GM18858 (cell line): ENCODE measurements around the gene PNPLA3.

ENCODE experiments used
- ATAC-seq: cut with Tn5 transposase; IDR thresholded peaks from one replicate; pipeline ENCODE4 v1.9.1; 2021; ENCODE audit not compliant: unreplicated experiment

PNPLA3 gene

DNA sequence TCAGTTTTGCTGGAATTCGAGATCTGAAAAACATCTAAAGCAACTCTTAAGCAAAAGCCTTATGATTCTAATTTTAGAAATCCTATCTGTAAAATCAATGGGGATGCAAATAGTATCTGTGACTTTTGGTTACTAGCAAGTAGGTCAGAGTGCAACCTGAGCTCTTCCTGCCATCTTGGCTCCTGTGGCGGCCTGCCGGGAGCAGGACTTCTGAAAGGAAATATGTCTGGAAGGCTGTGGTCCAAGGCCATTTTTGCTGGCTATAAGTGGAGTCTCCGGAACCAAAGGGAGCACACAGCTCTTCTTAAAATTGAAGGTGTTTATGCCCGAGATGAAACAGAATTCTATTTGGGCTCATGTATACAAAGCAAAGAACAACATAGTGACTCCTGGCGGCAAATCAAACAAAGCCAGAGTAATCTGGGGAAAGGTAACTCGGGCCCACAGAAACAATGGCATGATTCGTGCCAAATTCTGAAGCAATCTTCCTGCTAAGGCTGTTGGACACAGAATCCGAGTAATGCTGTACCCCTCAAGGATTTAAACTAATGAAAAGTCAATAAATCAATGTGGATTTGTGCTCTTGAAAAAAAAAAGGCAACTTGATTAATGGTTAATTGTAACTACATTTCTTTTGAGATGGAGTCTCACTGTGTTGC, 33.3 kb downstream of the PNPLA3 start:
- ATAC-seq: no peak

DNA sequence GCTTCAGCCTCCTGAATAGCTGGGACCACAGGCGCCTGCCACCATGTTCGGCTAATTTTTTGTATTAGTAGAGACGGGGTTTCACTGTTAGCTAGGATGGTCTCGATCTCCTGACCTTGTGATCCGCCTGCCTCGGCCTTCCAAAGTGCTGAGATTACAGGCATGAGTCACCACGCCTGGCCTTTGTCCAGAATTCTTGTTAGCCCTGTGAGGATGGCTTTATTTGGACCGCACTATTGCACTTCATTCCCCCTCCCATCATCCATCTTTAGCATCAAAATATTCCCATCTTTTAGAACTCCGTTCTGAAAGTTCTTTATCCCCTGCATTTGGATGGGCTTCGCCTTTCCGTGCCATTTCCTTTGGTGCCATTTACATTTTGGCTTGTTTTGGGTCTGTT, 34.3 kb downstream of the PNPLA3 start:
- ATAC-seq: no peak

DNA sequence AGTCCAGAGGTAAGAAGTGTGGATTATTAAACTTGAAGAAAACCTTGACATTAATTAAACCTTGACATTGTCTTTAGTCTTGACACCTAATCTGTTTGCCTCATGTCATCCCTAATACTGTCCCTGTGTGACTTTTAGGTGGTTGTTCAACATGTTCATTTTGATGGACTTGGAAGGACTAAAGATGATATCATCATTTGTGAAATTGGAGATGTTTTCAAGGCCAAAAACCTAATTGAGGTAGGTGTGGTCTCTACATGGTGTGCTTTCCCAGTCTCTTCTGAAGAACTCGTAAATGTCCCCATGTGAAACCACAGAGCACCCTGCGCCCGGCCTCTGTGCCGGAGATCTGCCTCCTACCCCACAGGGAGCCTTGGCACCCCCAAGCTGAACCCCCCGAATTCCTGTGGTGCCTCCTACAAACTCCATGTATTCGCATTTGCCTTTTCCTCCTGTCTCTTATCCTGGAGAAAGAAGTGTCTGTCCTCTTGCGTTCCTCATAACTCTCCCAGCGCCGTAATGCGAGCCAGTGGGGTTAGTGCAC, 40.8 kb downstream of the PNPLA3 start:
- ATAC-seq: no peak

DNA sequence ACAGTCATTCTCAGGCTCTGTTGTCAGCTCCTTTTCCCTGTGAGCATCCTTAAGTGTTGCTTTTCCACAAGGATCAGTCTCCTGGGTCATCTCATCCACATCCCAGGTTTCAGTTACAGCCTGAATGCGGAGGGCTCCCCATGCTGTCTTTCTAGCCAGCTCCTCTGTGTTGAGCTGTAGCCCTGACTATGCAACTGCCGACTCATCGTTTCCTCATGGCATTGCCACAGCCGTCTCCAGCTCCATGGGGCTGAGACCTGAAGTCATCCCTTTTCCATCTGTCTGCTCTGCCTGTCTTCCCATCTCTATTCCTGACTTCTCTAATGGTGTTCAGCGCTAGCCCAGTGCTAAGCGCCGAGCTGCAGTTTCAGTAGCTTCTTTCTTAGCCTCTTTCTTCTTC, 43.5 kb downstream of the PNPLA3 start:
- ATAC-seq: no peak

DNA sequence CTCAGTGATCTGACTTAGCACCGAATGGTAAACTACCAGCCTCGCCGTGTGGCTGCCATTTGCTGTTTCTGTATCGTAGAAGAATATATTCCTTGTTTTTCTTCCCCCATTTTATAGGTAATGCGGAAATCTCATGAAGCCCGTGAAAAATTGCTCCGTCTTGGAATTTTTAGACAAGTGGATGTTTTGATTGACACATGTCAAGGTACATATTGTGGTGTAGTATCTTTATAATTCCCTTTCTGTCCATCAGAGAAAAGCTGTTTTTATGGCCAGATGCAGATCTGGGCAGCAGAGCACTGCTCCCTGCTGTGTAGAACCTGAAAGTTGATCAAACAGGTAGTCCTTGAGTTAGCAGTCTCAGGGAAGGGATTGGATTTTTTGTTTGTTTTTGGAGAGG, 45.0 kb downstream of the PNPLA3 start:
- no peak for ATAC-seq

DNA sequence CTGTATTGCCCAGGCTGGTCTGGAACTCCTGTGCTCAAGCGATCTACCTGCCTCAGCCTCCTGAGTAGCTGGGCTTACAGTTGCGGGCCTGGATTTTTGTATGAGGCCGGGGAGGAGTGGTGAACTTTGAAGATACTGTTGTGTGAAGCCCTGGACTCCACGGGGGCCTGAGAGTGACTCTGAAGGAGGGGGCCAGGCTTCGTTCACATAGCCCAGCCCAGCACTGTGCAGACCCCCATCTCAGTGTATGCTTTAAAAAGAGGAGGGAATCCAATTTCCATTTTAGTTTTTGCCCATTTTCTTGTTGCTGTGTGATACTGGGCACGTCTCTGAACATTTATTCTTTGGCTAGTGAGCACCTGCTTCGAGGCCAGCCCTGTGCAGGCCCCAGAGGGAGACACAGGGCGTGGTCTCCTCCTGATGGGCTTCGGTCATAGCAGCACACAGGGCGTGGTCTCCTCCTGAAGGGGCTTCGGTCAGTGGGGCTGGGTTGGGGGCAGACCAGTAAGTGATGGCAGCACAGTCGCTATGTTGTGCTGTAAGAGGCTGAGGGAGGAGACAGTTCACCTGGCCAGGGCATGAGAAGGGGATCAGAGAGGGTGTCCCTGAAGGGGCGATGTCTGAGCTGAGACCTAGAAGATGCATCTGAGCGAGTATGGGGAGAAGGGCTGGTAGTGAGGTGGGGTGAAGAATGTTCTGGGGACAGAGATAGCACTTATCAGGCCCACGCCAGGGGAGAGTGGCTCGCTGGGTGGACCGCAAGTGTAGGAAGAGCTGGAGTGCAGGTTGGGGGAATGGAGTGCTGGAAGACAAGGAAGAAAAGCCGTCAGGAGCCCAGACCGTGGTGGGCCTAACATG, 45.6 kb downstream of the PNPLA3 start:
- no peak for ATAC-seq

DNA sequence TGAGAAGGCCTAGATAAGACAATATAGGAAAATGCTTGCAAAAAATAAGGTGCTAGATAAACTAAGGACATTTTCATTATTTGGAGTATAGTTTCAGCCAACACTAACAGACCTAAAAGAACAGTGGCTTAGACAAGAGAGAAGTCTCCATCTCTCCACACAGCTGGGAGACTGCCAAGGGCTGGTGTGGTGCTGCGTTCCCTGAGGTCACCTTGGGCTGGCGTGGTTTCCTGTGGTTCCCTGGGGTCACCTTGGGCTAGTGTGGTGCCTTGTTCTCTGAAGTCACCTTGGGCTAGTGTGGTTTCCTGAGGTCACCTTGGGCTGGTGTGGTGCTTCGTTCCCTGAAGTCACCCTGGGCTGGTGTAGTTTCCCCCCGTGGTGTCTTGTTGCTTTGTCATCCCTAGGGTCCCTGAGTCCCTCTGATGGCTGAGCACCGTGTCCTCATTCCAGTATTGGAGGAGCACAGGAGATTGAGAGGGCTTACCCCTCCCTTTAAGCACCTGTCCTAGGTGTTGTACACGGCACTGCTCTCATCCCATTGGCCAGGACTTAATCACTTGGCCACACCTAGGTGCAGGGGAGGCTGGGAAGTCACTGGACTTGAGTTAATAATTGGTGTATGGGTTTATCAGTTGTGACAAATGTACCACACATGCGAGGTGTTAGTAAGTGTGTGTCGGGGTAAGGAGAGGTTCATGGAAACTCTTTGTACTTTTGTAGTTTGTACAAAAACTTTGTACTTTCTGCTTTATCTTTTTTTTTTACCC, 46.6 kb downstream of the PNPLA3 start:
- ATAC-seq: no peak

DNA sequence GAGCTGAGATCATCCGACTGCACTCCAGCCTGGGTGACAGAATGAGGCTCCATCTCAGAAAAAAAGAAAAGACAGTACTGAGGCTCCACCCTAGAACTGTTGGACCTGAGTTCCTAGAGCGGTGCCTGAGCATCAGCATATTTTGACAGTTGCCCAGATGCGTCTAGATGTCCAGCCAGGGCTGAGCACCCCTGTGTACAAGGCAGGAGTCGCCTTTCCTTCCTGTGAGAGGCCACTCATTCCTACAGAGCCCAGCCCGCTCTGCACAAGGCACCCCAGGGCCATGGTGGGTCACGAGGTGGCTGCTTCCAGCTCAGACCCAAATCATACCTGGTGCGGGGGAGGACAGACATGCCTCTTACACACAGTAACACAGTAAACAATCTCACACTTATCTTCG, 47.5 kb downstream of the PNPLA3 start:
- ATAC-seq: no peak

DNA sequence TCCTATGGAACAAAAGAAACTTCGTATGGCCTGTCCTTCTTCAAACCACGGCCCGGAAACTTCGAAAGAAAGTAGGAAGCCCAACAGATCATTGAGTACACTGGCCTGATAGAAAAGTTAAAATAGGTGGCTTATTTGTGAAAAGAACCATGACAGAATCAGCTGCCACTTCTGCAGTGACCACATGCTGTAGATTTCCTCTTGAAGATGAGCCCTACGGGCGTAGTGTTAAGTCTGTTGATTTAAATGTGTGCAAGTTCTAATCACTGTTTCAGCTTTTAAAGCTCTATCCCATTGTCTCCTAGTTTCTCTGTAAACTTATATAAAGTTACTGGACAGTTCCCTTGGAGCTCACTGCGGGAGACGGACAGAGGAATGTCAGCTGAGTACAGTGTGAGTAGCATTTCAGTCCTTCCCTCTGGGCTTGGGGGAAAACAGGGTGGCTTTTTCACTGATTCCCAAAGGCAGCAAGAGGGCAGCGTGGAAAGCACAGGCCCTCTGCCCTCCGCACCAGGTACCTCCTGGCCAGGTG, 49.4 kb downstream of the PNPLA3 start:
- ATAC-seq: no peak

DNA sequence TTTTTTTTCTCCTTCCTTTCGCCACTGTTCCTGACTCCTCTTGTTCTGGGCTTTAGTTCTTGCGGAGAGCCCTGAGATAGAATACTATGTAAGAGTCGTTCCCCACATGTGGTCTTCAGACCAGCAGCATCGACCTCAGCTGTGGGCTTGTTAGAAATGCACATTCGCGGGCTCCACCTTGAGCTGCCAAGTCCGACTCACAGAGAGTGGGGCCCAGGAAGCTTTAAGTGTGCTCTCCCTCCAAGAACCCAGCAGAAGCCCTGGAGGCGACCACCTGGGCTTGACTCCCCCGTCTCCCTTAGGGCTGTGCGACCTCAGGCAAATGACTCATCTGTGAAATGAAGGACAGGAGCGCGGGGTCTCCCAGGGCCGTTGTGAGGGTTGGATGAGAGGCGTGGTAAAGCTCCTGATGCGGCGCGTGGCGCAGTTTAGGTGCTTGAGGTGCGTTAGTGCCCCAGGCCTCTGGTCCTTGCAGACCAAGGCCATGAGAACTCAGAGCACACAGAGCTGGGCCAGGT, 50.5 kb downstream of the PNPLA3 start:
- ATAC-seq: no peak

DNA sequence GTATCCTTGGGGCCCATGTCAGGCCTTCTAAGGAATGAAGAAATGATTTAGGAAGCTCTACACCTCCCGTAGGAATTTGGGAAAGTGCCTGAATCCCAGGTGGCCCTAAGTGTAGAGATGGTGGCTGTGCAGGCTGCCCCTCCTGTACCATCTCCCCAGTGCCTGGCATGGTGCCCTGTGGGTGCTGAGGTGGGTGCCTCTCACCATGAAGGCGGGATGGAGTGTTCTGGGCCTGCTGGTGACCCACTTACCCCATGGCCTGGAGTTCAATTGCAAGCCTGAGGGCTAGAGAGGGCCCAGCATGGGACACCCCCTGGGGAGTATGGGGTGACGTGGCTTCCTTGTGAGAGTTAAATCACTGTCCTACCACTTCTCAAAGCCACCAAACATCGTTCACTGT, 51.4 kb downstream of the PNPLA3 start:
- no peak for ATAC-seq

DNA sequence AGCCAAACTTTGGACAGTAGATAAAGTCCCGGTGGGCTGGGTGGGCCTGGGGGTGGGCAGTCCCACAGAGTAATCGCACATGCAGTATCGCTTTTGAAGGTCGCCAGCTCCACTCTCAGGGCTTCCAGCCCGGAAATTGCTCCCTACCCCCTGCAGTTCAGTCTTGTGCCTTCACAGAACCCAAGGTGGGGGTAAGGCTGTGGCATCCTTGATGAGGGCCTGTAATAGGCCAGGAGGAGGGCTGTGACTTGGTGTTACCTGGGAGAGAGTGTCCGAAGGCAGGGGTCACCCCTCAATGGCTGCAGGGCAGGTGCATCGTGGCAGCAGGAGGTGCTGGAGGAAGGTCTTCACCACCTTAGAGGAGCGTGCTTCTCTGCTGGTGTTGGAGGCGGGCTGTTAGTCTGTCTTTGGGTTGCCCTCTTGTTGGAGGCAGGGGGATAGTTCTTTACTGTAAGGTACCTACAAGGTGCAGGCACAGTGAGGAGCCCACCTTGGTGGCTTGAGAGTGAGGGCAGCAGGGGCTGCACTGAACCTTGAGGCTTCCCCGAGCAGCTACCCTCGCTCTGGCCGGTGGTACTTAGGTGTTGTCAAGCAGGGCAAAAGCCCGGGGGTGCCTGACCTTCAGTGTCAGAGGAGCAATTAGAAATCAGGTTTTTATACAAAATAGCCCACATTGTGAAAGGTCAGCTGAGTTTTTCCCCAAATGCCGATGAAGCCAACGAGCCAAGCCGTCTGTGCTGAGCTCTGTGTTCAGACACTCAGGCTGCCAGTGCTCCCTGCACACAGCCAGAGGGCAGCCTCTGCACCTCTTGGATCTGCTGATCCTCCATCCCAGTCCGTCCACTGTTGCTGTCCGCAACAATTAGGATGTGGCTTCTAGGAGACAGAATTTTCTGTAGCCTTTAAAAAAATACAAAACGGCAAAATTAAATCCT, 53.5 kb downstream of the PNPLA3 start:
- ATAC-seq: no peak

DNA sequence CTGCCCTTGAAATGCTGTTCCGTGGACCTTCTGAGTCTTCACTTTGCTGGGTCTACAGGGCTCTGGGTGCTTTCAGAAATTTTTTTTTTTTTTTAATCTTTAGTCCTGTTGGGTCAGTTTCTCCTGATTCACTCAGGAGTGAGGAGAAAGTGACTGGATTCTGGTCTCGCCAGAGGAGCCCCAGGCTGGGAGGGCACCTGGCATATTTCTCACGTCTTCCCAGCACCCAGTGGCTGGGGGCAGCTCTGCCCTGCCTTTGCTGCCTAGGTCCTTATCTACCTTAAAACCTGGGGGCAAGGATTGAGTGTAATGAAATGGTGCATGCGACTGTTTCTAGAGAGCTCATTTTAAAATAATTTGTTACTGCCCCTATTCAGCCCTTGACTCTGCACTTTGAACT, 55.0 kb downstream of the PNPLA3 start:
- no peak for ATAC-seq

DNA sequence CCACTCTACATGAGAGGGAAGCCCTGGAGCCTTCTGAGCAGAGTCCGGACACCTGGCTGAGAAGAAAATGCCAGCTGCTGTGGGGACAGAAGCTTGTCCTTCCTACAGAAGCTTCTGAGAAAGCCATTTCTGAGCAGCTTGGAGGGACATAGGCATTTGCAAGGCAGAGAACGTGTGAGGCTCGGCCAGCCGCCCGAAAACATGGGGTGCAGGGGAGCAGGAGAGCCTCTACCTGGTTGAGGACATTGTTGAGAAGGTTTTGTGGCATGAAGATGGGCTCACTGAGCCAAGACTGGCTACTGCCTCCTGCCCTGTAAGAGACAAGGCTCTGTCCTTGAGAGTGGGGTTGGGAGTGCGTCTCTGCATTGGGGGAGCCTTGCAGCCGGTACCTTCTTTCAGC, 57.0 kb downstream of the PNPLA3 start:
- ATAC-seq: no peak

DNA sequence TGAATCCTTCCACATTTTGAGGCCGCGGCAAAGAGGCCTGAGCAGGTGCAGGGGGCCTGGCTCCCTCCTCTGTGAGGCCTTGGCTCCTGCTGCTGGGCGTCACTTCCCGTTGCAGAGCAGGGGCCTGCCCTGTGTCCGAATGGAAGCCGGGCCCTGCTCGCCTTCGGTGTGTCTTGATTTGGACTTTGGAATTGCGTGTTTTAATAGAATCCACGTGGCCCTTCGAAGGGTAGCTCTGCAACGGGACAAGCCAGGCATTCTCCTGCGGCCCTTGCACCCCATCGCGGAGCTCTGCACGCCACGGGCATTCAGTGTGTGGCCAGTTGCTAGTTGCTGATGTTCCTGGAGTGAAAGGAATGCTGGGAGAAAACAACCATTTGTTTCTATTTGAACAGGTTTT, 57.4 kb downstream of the PNPLA3 start:
- no peak for ATAC-seq

DNA sequence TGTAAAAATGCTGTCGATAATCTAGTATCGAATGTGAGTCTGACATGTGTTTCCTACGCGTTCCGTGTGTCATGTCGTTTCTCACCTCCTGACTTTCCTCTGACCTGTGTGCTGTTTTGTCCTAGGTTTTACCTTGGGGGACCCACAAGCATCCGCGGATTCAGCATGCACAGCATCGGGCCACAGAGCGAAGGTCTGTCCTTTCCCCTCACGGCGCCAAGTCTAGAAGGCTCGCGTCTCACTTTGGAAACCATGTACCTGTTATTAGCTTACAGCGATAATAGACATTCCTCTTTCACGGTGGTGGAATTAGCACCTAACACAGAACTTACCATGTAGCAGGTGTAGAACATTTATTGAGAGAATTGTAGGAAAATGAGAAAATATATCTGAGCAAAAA, 60.2 kb downstream of the PNPLA3 start:
- no peak for ATAC-seq

DNA sequence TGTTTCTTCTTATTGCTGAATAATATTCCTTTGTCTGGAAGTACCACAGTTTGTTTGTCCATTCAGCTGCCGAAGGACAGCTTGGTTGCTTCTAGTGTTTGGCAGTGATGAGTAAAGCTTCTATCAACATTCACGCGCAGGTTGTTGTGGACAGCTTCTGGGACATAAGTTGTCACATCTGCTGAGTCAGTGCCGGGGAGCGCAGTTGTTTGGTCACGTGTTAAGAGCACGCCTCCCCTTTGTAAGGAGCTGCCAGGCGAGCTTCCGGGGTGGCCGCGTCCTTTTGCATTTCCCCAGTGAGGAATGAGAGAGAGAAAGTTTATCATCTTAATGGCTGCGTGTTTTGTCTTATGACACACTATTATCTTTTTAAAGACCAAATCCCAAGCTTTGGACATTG, 61.9 kb downstream of the PNPLA3 start:
- ATAC-seq: no peak

DNA sequence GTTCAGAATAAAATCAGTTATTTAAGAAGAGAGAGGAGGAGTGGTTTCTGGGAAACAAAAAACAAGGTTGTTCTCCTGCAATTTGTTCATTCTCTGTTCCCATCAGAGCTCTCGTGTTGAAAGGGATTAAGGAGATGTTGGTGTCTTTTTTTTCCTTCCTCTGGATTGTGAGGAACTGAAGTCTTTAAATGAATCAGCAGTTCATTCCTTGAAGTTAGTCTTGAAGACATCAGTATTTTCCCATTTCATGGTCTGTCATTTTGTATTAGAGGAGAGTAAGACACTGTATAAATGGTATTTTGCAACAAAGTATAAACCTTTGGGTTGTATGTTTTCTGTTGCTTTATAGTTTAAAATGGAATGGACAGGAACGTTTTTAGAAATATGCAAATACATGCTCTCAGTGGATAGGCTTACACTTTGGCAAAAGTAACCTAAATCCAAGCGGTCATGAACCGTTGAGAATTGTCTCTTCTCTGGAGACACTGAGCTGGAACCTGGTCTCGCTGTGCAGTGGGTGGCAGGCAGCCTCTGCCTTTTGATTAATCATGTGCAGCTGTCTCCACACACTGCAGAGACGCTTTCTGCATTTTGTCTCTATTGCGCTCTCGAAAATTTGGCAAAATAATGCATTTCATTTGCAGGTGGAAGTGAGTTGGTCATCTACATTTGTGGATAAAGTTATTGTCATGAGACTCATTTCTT, 64.7 kb downstream of the PNPLA3 start:
- no peak for ATAC-seq

DNA sequence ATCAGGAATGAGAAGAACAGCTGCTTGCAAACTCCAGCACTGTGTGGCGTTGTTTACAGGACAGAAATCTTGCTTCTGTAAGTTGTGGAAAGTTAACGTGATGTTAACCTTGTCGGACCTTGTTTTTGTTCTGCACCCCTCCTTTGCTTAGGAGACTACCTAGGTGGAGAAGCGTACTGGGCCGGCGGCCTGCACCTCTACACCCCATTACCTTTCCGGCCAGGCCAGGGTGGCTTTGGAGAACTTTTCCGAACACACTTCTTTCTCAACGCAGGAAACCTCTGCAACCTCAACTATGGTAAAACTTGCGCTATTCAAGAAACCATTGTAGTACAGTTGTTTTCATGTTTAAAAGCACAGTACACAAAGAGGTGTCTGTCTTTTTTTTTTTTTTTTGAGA, 65.4 kb downstream of the PNPLA3 start:
- no peak for ATAC-seq
